ENCODE data around the gene STX2.
A peak's percentile ranks its signal among the peaks of the same experiment; 100 is the strongest.
"Not testable (repeated sequence)": the region's sequence is repeated elsewhere in the genome, so short reads cannot be mapped to it uniquely, and the experiment has no call there.

Gene STX2

GRCh38 chr12:130799051-130799450 is 40.0 kb downstream of the STX2 start:
- DNase-seq (ENCODE audit: low read depth in 2 of 2), result no peak

- DNase-seq (ENCODE audit: low read depth in 2 of 2), result no peak
Measured at GRCh38 chr12:130796985-130797686, 41.9 kb downstream of the STX2 start.

- no peak for DNase-seq (ENCODE audit: low read depth in 2 of 2)
Measured at GRCh38 chr12:130795906-130796305, 43.1 kb downstream of the STX2 start.

- no peak for DNase-seq (ENCODE audit: low read depth in 2 of 2)
Measured at GRCh38 chr12:130793554-130793849, 45.5 kb downstream of the STX2 start.

- DNase-seq (ENCODE audit: low read depth in 2 of 2), result no peak
Measured at GRCh38 chr12:130792821-130793553, 46.1 kb downstream of the STX2 start.

GRCh38 chr12:130791629-130792028 is 47.4 kb downstream of the STX2 start:
- no peak for DNase-seq (ENCODE audit: low read depth in 2 of 2)

- no peak for DNase-seq (ENCODE audit: low read depth in 2 of 2)
Measured at GRCh38 chr12:130788515-130788914, 50.5 kb downstream of the STX2 start.

- no peak for DNase-seq (ENCODE audit: low read depth in 2 of 2)
Measured at GRCh38 chr12:130787445-130788410, 51.3 kb downstream of the STX2 start.

GRCh38 chr12:130787041-130787440 is 52.0 kb downstream of the STX2 start:
- DNase-seq (ENCODE audit: low read depth in 2 of 2), result no peak

GRCh38 chr12:130783110-130783715 is 55.8 kb downstream of the STX2 start:
- DNase-seq (ENCODE audit: low read depth in 2 of 2), result no peak

- not testable (repeated sequence) for DNase-seq (ENCODE audit: low read depth in 2 of 2)
Measured at GRCh38 chr12:130782245-130782644, 56.8 kb downstream of the STX2 start.

GRCh38 chr12:130780880-130781575 is 58.0 kb downstream of the STX2 start:
- no peak for DNase-seq (ENCODE audit: low read depth in 2 of 2)

- no peak for DNase-seq (ENCODE audit: low read depth in 2 of 2)
Measured at GRCh38 chr12:130780325-130780724, 58.7 kb downstream of the STX2 start.

- DNase-seq (ENCODE audit: low read depth in 2 of 2), result no peak
Measured at GRCh38 chr12:130778776-130779175, 60.3 kb downstream of the STX2 start.

- DNase-seq (ENCODE audit: low read depth in 2 of 2), result no peak
Measured at GRCh38 chr12:130776857-130777339, 62.2 kb downstream of the STX2 start.

GRCh38 chr12:130775953-130776856 is 62.8 kb downstream of the STX2 start:
- peak; percentile 32 to 37 for DNase-seq (ENCODE audit: low read depth in 2 of 2)

- no peak for DNase-seq (ENCODE audit: low read depth in 2 of 2)
Measured at GRCh38 chr12:130770413-130771028, 68.5 kb downstream of the STX2 start.

- DNase-seq (ENCODE audit: low read depth in 2 of 2), result no peak
Measured at GRCh38 chr12:130768120-130768519, 70.9 kb downstream of the STX2 start.

GRCh38 chr12:130766470-130766869 is 72.6 kb downstream of the STX2 start:
- no peak for DNase-seq (ENCODE audit: low read depth in 2 of 2)
